HG02938 (cell line): ENCODE data around the gene LSMEM2.
"Not testable (repeated sequence)": the region's sequence is repeated elsewhere in the genome, so short reads cannot be mapped to it uniquely, and the experiment has no call there.

Source experiments
- ATAC-seq: cut with Tn5 transposase; IDR thresholded peaks from one replicate; pipeline ENCODE4 v1.9.1; 2021; ENCODE audit warnings: mild to moderate bottlenecking, moderate library complexity; ENCODE audit not compliant: unreplicated experiment

LSMEM2 gene

GRCh38 chr3:50264383-50264963 is 14.4 kb upstream of the LSMEM2 start:
- ATAC-seq, result no peak

- no peak for ATAC-seq
These were observed 13.9 kb upstream of the LSMEM2 start for GRCh38 chr3:50264964-50265485.

DNA sequence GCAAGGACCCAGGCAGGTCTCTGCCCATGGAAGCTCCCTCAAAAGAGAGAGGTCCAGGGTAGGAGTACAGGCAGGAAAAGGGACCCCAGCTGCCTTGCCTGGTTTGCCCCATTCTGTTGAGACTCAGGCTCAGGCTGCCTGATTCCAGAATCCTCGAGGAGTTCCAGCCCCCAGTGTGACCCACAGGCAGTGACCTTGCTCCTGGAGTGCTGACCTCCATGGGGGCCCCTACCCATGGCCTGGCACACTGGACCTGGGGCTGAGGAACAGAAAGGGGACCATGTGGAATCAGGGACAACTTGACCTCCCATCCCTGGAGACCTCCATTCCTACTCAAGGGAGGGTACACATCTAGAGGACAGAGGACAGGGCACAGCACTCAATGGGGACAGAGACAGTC is 13.3 kb upstream of the LSMEM2 start:
- ATAC-seq, result no peak

- ATAC-seq, result no peak
These were observed 12.9 kb upstream of the LSMEM2 start for GRCh38 chr3:50266017-50266416.

- ATAC-seq, result no peak
These were observed 12.1 kb upstream of the LSMEM2 start for GRCh38 chr3:50266836-50267235.

- ATAC-seq, result no peak
These were observed 11.5 kb upstream of the LSMEM2 start for GRCh38 chr3:50267280-50267913.

DNA sequence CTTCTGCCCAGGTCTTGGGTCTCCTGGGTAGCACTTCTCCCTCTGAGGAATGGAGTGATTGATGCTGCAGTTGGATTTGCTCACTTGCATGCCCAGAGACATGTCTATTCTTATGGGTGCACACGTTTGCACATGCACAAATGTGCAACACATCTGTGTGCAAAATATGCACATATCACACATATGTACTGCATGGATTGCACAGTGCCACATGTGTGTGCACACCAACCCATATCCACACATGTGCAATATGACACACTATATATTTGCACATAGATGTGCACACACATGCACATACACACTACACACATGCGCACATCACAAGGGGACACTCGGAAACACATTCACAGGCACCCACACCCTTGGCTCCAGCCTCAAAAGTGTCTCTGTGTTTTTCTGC is 10.6 kb upstream of the LSMEM2 start:
- no peak for ATAC-seq

DNA sequence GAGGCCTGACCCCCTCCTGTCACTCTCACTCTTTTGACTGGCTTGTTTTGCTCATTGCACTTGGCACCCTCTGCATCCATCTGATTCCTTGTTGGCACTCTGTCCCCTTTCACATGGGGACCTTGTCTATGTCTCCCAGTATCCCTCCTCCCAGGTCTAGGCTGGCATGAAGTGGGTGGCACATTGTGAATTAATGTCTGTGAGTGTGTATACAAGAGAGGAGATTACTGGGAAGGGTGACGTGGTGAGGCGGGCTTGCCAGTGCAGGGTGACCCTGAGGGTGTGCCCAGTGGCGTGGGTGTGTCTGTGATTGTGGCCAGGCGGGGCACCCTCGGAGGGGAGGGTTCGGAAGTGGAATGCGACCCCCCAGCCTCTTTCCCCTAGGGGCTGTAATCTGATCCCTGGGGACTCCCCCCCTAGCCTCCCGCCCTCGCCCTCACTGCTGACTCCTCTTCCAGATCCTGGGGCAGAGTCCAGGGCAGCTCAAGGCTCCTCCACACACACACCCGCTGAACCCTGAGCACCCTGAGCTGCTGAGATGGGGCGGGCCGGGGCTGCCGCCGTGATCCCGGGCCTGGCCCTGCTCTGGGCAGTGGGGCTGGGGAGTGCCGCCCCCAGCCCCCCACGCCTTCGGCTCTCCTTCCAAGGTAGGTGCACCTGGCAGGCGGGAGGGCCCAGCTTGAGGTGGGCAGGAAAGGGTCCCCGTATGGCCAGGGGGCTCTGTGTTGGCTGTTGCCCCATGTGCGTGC is 10.0 kb upstream of the LSMEM2 start, which contains the start of gene SEMA3B:
TSS of gene SEMA3B (plus strand) at position 445 of the 749 bp plus-strand sequence. CDS start at position 539, 94 bp downstream.
- ATAC-seq, result no peak

DNA sequence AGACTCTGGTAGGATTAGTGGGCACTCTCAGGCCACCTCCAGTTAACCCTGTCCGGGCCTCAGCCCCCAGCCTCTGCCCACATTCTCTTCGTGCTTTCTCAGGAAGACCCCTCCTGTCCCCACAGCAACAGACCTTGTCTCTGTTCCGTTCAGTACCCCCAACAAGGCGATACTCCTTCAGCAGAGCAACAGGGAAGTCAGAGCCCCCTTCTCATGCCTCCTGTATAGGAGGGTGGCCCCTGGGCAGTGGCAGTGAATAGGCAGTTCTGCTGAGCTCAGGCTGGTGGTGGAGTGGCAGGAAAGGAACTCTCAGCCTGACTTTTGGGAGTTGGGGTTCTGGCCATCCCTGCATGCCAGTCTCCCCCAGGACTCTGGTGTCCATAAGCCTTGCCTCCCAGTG is 9.4 kb upstream of the LSMEM2 start:
- ATAC-seq, result no peak

GRCh38 chr3:50269977-50270413 is 8.9 kb upstream of the LSMEM2 start:
- ATAC-seq, result no peak

DNA sequence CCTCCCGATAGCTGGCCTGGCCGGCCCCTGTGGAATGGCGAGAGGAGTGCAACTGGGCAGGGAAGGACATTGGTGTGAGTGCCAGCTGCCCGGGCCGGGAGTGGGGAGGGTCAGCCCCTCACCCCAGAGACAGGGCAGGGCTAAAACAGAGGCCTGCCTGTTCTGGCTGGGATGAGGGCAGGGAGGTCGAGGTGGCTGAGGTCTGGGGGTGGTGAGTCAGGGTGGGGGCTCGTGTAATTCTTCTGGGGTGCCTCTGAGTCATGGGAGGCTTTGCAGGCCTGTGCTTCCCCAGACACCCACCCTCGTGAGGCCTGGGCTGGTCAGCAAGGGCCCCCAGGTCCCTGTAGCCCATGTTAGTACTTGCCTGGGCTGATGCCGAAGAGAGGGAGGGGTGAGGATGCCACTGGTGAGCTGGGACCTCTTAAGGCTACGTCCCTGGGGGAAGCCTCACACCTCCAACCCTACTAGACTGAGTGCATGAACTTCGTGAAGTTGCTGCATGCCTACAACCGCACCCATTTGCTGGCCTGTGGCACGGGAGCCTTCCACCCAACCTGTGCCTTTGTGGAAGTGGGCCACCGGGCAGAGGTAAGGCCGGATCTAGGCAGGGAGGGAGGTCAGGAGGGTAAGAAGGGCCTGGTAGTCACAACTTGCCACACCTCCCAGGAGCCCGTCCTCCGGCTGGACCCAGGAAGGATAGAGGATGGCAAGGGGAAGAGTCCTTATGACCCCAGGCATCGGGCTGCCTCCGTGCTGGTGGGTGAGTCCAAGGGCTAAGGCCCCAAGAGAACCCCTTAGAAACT is 8.3 kb upstream of the LSMEM2 start:
- no peak for ATAC-seq

DNA sequence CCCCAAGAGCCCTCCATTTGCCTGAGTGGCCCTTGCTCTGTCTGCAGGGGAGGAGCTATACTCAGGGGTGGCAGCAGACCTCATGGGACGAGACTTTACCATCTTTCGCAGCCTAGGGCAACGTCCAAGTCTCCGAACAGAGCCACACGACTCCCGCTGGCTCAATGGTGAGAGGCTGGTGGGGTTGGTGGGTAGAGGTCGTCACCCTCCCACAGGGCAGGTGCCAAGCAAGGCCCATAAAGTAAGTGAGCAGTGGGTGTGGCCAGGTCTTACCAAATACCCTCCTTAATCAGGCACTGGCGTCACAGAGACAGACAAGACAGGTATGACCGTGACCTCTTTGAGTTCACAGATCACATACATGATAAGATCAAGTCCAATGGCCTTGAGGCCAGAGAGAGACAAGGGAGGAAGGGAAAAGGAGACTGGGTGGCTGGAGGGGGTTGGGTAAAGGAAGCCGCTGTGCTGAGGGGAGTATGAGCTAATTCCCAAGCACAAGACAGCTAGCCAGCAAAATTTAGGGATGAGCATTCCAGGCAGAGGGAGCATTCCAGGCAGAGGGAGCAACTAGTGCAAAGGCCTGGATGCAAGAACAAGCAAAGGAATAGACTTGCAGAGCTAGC is 7.5 kb upstream of the LSMEM2 start:
- ATAC-seq, result no peak

DNA sequence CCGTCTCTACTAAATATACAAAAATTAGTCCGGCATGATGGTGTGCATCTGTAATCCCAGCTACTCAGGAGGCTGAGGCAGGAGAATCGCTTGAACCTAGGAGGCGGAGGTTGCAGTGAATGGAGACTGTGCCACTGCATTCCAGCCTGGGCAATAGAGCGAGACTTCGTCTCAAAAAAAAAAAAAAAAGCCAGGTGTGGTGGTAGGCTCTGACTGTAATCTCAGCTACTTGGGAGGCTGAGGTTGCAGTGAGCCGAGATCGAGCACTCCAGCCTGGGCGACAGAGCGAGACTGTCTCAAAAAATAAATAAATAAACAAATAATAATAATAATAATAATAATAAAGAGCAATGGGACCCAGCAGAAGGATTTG is 6.4 kb upstream of the LSMEM2 start:
- ATAC-seq, result not testable (repeated sequence)

GRCh38 chr3:50272911-50273688 is 5.8 kb upstream of the LSMEM2 start:
- ATAC-seq, result peak; percentile 58

GRCh38 chr3:50273689-50274065 is 5.2 kb upstream of the LSMEM2 start:
- ATAC-seq, result no peak

DNA sequence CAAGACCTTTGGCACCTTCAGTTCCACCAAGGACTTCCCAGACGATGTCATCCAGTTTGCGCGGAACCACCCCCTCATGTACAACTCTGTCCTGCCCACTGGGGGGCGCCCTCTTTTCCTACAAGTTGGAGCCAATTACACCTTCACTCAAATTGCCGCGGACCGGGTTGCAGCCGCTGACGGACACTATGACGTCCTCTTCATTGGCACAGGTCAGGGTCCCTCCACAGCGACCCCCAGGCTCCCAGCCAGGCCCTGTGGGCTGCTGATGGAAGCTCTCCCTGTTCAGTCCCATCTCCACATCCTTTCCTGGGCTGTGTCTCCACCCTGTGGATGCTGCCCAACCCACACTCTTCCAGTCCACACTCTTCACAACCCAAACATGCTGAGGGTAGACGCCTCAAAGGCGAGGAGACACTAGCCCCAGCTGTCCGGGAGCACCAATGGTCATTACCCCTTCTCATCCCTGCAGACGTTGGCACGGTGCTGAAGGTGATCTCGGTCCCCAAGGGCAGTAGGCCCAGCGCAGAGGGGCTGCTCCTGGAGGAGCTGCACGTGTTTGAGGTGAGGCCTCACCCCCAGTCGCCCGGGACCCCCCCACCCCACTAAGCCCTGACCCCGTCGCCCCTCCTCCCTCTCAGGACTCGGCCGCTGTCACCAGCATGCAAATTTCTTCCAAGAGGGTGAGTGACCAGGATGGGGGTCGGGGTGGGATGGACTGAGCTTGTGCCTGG is 4.3 kb upstream of the LSMEM2 start:
- ATAC-seq, result no peak

- ATAC-seq, result no peak
These were observed 3.5 kb upstream of the LSMEM2 start for GRCh38 chr3:50275141-50275995.

DNA sequence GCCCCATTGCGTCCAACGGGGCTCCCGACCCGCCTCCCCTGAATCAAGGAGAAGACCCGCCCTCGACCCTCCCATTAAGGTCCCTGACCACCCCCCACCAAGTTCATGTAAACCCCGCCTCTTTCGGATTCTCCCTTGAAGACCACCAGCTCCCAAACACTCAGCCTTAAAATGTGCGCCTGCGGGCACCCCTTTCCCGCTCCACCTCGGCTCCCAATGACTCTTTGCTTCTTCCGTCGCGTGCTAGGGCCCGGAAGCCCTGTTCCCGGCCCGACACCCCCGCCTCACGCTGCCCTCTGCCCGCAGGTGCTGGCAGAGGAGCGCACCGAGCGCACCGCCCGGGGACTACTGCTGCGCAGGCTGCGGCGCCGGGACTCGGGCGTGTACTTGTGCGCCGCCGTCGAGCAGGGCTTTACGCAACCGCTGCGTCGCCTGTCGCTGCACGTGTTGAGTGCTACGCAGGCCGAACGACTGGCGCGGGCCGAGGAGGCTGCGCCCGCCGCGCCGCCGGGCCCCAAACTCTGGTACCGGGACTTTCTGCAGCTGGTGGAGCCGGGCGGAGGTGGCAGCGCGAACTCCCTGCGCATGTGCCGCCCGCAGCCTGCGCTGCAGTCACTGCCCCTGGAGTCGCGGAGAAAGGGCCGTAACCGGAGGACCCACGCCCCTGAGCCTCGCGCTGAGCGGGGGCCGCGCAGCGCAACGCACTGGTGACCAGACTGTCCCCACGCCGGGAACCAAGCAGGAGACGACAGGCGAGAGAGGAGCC is 2.7 kb upstream of the LSMEM2 start:
- no peak for ATAC-seq
